ENCODE results near the gene PUSL1. TPM values are rescaled to one million over a fixed set of nuclear protein-coding genes. Genes with fewer than 3 reads are reported as not detected.

PUSL1 gene
- total RNA-seq, 2 experiments from 2014 or later = 23.9 to 25.4 TPM

GRCh38 chr1:1282998-1283397 lies 25.4 kb upstream of the PUSL1 start:
- TF ChIP-seq CTCF (IDR thresholded peaks at IDR 0.05) = no peak
- ChIA-PET CTCF (no interaction called here), POLR2A (no interaction called here)
- no peaks in the 10 kb centered on the region for H3K36me3 Mint-ChIP-seq (ENCODE audit: low read depth)
- ATAC-seq = peak; percentile 45
- no peaks in the 10 kb centered on the region for H3K9me3 Mint-ChIP-seq
- peak; percentile 55 for DNase-seq
- no peak overlapping the region for H3K4me3 Mint-ChIP-seq
- H3K27ac Mint-ChIP-seq = no peak overlapping the region
- intact Hi-C loops (cut with micrococcal nuclease) = no loop called here
- H3K4me1 Mint-ChIP-seq (ENCODE audit: low read depth) = peaks cover 2% of the 10 kb centered on the region
- H3K27me3 Mint-ChIP-seq = no peaks in the 10 kb centered on the region

GRCh38 chr1:1283821-1284220 lies 24.6 kb upstream of the PUSL1 start:
- H3K27me3 Mint-ChIP-seq = no peaks in the 10 kb centered on the region
- H3K9me3 Mint-ChIP-seq = no peaks in the 10 kb centered on the region
- no peaks in the 10 kb centered on the region for H3K36me3 Mint-ChIP-seq (ENCODE audit: low read depth)
- intact Hi-C loops (cut with micrococcal nuclease) = no loop called here
- H3K27ac Mint-ChIP-seq = no peak overlapping the region
- POLR2A ChIA-PET = no interaction called here
- CTCF ChIA-PET = no interaction called here
- no peak overlapping the region for H3K4me3 Mint-ChIP-seq
- DNase-seq (peak; percentile 41), ATAC-seq (peak; percentile 41)
- H3K4me1 Mint-ChIP-seq (ENCODE audit: low read depth) = peaks cover 2% of the 10 kb centered on the region
- TF ChIP-seq CTCF (IDR thresholded peaks at IDR 0.05) = no peak

GRCh38 chr1:1284221-1285101 lies 23.9 kb upstream of the PUSL1 start:
- Mint-ChIP-seq H3K4me1 (ENCODE audit: low read depth) (peaks cover 2% of the 10 kb centered on the region), H3K27me3 (no peaks in the 10 kb centered on the region), H3K9me3 (no peaks in the 10 kb centered on the region), H3K36me3 (ENCODE audit: low read depth) (no peaks in the 10 kb centered on the region), H3K4me3 (no peak overlapping the region), H3K27ac (no peak overlapping the region)
- POLR2A ChIA-PET = interaction anchor here (1.3 kb wide), 1 partner anchor 9 kb away, joined by 3 read pairs; no protein-coding TSS in a partner anchor
- CTCF ChIA-PET = no interaction called here
- no peak for TF ChIP-seq CTCF (IDR thresholded peaks at IDR 0.05)
- ATAC-seq (no peak), DNase-seq (no peak)
- intact Hi-C loops (cut with micrococcal nuclease) = no loop called here

- DNase-seq = no peak
- ATAC-seq = no peak
- Mint-ChIP-seq H3K4me1 (ENCODE audit: low read depth) (peaks cover 2% of the 10 kb centered on the region), H3K27me3 (no peaks in the 10 kb centered on the region), H3K9me3 (no peaks in the 10 kb centered on the region), H3K4me3 (no peak overlapping the region), H3K27ac (no peak overlapping the region), H3K36me3 (ENCODE audit: low read depth) (no peaks in the 10 kb centered on the region)
- no peak for TF ChIP-seq CTCF (IDR thresholded peaks at IDR 0.05)
- ChIA-PET POLR2A (interaction anchor here (1.3 kb wide), 1 partner anchor 10 kb away, joined by 3 read pairs; no protein-coding TSS in a partner anchor), CTCF (no interaction called here)
- intact Hi-C loops (cut with micrococcal nuclease) = no loop called here
These were observed 23.3 kb upstream of the PUSL1 start for GRCh38 chr1:1285102-1285571.

All from activated CD8-positive, alpha-beta T cell treated with anti-CD3 and anti-CD28 coated beads for 36 hours (primary cell).